HG03354 (cell line): ENCODE results near the gene GRM3.

Experiments used
- ATAC-seq: cut with Tn5 transposase; IDR thresholded peaks from one replicate; pipeline ENCODE4 v1.9.1; 2021; ENCODE audit warnings: mild to moderate bottlenecking; ENCODE audit not compliant: unreplicated experiment, poor library complexity, severe bottlenecking

The GRM3 gene

DNA sequence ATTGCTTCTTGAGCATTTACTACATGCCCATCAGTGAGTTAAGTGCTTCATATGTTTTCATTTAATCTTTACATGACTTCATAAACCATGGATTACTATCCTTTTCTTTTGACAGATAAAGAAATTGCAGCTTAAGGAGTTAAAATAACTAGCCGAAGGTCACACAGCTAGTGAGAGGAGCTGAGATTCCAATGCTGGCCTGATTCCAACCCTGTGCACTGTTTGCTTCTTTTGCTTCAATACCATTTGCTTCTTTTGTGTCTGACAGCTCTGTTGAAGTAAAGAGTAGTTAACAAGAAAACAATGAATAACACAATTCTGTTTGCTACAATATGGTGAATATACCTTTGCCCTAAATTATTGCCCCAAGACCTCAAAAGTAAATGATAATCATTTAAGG is 132.4 kb downstream of the GRM3 start:
- ATAC-seq = no peak

DNA sequence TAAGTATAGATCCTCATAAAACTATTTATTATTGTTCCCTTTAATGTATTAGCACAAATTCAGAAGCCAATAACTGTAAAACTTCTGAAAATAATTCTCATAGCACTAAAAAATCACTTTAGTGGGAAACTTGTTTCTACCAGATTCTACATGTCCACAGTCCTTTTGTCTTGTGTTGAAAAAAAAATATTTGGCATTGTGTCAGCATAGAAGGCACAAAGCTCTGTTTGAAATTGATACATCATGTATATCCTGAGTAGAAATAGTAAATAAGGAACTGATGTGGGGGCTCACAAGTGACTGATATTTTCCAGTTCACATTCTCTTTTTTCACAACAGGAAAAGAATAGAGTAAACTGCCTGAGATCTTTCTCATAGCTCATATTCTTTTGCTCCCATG is 134.6 kb downstream of the GRM3 start:
- no peak for ATAC-seq

DNA sequence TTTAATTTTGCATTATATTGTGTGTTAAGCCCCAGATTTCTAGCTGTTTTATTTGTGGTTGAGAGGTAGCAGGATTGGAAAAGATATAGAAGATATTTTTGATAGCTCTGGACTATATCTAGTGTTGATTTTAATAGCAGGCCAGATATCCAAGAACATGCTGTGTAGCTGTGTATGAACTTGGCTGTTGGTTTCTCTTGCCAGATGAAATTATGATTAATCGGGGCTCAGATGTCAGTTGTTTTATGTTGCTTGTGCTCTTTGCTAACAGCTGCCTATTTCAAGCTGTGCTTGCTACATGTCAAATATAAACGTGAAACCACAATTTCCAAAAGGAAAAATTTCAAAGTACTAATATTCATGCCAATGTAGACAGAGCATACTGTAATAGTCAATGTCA is 141.1 kb downstream of the GRM3 start:
- no peak for ATAC-seq

DNA sequence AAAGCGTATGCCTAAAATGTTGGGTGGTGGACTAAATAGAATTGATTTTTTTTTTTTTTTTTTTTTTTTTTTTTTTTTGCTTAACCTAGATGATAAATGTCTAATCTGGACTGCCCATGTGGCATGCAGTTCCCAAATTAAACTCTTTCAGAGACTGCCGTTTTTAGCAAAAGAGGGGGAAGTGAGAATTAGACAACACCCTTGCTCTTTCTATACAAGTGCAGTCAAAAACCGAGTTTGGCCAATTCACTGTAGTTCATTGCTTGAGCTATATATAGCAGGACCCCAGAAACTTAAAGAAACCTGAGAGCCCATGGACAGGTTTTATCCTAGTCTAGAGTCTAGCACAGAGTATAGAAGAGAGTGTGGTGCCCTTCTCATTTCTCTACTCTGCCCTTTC is 141.9 kb downstream of the GRM3 start:
- peak; percentile 82 for ATAC-seq

DNA sequence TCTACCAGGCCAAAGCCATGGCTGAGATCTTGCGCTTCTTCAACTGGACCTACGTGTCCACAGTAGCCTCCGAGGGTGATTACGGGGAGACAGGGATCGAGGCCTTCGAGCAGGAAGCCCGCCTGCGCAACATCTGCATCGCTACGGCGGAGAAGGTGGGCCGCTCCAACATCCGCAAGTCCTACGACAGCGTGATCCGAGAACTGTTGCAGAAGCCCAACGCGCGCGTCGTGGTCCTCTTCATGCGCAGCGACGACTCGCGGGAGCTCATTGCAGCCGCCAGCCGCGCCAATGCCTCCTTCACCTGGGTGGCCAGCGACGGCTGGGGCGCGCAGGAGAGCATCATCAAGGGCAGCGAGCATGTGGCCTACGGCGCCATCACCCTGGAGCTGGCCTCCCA is 142.7 kb downstream of the GRM3 start:
- ATAC-seq = no peak

DNA sequence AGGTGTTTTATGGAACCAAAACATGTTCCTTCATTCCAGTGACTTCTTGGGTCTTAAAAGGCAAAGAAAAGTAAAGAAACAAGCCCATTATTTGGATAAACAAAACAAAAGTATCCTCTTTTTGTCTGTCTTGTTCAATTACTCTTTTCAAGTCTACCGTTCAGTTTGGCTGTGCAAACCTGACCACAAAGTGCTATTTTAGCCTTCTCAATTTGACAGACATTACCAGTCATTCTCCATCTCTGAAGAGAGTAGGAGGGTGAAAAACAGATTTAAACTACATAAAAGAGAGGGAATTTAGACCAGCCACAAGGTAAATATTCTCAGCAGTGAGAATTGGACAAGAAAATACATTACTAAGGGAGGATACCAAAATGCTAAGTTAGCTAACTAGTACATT is 145.2 kb downstream of the GRM3 start:
- no peak for ATAC-seq

DNA sequence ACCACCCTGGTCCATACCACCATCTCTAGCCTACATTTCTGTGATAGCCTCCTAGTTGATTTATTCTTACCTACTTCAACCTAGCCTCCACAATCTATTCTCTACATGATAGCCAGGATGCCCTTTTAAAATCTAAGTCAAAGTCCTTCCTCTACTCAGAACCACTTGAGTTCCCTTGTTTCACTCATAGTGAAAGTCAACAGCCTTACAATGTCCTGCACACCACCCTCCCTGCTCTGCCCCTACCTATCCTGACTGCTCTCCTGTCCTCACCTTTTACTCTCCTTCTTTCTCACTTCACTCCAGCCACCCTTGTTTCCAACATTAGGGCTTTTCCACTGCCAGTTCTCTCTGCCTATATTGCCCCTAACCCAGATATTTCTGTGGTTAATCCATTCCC is 146.7 kb downstream of the GRM3 start:
- ATAC-seq = peak; percentile 59

DNA sequence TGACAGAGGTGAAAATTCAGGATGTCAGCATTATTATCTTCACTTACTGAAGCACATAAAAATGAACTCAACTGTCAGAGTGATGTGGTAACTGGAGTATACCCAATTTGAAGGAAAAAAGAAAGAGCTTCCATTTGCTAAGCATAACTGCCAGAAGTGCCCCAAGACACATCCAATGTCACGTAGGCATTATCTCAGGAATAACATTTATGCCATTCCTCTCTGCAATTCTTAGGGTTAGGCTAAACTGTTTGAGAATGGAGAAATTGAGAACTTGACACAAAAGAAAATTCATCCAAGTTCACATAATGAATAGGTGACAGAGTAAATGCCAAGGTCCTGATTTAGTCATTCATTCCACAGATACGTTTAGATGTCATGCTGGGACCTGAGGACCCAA is 148.6 kb downstream of the GRM3 start:
- no peak for ATAC-seq

DNA sequence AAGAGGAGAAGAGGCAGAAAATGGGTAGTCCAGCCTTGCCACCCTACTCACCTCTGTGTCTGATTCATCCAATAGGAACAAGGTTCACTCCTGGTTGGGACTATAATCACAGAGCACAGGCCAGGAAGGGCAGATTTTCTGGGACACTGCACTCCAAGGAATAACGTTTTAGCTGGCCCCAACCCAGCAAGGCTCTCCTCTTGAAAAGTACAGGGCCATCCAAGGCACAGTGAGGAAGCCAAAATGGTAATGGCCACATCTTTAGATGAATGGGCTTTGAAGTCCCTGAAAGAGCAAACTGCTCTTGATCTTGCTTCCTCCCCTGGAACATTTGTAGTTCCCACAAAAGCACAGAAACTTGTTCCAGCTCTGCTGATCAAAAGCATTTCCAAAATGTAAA is 149.4 kb downstream of the GRM3 start:
- ATAC-seq = no peak

DNA sequence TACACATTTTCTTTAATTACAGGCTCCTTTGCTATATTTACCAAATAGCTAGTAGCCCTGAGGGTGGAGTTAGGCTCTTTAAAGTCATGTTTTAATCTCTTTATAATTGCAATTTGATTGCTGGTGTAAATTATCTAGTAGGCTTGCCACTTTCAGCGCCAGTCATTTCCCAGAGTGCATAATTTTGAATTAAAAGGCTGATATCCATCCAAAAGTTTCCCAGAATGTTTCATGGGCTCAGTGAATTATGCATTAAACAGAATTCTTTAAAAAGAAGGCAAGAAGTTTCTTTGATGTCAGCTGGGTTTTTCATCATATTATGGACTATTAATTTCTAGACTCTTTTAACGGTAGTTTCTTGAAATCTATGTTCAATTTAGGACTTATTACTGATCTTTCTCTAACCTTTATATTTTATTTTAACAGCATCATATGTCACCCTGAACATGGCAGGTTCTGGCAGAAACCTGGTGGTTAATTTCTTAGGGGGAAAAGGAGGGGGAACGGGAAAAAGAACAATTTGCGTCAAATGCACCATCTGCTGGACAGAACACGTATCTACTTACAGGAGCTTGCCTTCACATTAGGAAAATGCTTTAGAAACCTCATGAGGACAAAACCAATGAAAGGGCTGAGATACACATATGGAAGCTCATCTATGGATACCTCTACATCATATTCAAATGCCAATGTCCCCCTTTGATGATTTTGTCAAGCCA is 171.1 kb downstream of the GRM3 start:
- ATAC-seq = no peak

DNA sequence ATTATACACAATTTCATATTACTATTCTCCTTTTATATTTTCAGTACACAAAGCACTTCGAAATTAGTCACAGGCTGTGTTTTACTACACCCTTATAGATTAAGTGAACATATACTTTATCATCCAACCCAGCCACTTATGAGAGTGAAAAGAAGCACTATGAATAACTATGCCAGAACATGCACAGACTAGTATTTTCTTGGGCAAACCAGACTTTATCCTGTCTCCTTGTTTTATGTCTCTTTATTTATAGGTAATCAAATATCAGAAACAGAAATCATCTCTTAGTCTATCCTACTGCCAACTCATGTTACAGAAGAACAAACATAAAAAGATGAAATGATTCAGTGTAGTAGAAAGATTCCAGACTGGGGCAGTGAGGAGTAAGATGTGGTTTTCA is 171.8 kb downstream of the GRM3 start:
- no peak for ATAC-seq

DNA sequence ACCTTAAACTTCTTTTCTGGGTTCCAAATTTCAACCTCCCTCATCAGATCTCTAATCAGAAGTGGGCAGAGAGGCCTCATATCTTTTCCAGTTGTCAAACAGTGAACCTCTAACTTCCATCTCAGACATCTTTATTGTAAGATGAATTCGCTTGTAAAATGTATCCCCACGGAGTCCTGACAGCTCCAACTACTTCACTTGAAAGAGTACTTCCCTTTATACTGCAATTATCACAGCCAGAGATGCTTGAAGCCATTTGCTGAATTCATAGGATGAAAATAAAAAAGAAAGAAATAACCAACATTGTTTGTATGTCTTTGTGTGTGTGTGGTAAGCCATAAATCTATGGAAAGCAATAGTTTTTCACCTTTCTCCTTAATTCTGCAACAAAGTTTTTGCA is 175.2 kb downstream of the GRM3 start:
- no peak for ATAC-seq

DNA sequence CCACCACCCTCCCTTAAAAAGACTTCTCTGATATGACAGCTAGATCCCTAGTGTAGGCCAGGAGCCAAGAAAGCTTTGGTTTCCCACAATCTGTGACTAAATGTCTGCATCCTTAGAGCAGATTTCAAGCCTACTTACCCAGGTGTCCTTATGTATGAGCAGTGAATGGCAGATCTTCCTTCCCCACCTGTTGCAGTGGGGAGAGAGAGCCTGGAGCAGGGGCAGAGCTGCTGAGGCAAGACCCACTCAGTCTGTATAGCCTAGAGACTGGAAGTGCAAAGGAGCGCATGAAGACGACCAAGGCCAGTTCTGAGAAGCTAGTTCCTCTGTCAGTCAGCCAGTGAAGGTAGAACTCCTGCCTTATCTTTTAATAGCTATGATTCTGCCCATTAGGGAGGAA is 180.1 kb downstream of the GRM3 start:
- ATAC-seq = no peak

DNA sequence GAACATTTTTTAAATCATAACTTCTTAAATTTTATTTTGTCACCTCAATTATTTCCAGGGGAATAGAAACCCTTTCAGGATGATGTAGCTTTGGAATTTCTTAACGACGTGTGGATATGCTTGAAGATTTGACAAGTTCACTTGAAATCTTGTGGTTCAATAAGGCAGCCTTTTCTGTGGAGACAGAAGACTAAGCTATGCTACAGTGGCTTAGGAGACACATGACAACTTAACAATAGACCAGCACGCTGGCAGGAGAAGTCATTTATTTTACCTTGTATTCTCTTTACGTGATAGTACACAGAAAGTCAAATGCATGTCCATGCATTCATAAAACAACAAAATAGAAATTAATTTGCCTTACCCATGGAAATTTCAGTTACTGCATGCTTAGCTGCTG is 181.6 kb downstream of the GRM3 start:
- no peak for ATAC-seq

DNA sequence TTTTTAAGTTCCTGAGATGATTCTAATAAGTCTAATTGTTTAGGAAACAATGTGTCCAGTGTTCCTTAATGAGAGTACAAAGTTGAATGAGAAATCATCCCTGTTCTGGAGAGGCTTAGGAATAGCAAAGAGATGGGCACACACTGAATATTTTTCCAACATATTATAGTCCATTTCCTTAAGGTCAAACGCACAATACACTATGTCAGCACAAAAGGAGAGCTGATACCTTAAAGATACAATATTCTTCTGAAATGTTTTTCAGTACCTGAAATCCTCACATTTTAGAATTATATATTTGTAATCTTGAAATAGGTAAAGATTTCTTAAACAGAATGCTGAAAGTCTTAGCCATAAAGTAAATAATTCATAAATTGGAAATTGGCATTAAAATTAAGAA is 183.2 kb downstream of the GRM3 start:
- ATAC-seq = no peak

DNA sequence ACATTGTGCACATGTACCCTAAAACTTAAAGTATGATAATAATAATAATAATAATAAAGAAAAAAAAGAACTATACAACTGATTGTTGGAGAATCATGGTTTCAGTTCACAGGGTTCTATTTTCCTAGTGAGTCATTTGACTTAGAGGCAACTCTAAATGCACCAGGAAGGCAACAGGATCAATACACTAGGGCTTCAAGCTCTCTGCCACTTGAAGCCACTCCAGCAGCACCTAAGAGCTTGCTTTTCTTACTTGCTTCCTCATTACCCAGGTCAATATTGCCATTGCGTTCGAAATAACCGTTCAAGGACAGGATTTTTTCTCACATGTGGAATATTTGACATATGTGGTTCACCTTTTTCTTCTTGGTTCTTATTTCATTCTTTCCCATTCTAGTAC is 189.7 kb downstream of the GRM3 start:
- ATAC-seq = no peak

DNA sequence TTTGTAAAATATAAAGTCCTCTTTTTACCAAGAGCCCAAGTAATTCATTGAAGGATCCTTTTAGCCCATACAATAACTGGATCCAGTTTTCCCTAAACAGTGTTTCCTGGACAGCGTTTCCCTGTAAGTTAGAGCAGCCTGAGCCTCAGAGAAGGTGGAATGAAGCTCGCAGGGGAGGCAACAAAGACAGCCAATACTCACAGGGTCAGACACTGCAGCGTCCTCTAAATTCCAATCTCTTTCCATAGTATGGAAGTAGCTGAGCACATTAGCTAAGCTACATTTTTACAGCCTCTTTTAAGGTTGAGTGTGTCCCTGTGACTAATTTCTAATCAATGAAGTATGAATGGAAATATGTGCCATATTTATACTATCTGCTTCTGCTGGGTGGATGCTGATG is 193.5 kb downstream of the GRM3 start:
- no peak for ATAC-seq

DNA sequence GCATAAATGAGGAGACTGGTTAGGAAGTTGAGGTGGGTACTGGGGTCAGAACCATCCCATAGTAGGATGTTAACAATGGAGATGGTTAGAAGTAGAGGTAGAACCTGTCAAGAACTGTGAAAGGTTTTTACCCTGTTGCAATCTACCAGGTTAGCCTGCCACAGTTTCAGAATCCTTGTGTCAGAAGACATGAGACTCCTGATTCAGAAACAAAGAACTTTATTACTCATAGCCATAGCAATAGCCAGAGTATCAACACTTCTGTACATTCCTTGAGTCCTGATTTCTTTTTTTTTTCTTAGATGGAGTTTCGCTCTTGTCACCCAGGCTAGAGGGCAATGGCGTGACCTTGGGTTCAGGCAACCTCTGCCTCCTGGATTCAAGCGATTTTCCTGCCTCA is 200.9 kb downstream of the GRM3 start:
- ATAC-seq = no peak

DNA sequence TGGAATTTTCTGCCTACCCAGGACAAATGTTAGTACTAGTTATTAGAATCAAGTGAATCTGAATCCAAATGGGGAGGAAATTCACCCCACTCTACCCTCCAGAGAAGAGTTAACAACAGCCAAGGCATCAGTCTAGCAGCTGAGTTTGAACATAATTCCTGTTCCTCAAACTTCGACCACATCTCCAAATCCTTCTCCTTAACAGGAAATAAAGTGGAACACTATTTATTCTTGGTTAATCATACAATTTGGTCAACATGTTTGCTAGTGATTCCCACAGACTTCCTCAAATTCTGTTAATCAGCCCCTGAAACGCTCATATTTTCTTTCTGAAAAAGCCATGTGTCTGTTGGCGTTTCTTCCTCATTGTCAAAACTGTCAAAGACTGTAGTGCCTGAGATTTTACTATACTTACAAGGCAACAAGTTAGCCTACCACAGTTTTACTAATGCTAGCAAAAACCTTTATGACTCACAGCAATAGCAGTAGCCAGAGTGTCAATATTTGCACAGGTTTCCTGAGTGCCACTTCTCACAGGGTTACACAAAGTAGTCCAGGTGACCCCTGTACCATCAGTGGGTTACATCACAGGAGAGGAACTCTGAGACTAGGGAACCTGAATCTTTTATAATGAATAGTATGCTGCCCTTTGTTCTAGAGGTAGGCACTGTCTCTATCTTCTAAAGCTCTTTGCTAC is 202.9 kb downstream of the GRM3 start:
- ATAC-seq = no peak

DNA sequence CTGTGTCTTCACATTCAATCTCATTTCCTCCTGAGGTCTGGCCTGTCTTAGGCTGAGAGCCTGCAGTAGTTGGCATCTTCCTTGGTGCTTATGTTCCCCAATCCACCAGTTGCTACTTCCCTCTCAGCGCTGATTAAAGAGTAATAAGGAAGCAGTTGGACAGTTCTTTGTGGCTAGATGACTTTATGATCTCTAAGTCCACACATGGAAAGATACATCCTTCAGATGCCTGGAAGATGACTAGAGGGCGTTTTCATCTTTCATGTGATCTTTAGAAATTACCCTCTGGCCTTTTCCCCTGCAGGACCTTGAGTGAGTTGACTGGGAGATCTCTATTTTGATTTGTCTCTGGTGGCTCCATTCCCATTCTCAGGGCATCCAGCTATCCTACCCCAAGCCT is 204.5 kb downstream of the GRM3 start:
- no peak for ATAC-seq

DNA sequence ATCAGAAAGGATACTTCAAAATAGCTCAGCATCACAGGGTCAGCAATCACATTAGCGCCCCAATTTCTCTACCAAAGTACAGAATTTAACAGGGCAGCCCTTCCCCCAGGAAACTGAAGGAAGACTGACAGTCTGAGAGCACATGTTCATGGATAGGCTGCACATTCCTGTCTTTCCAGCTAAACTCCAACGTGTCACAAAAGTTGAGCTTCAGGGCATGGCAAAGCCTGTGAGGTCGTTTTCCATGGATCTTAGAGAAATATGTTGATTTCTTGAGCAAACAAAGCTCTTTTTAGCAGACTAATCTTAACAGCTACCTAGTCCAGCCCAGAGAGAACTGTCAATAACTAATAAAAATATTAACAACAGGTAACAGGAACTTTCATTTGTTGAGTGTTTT is 207.9 kb downstream of the GRM3 start:
- no peak for ATAC-seq

DNA sequence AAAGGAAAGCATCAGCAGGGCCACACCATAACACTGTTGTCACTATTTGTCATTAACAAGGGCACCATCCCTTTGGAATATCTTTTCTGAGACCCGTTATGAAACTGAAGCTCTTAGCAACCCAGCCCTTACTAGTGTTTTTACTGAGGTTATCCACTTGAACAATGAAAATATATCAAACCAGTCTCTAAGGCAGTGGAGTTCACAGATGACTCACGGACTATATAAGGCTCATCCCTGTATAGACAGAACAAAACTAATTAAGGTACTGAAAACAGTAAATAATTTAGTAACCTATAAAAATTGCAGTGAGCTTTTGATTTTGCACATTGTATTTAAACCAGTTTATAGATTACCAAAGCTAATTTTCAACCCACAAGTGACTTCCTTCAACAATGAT is 219.7 kb downstream of the GRM3 start:
- peak; percentile 94 for ATAC-seq
